GM23338 (cell line): ENCODE measurements around the gene RBM8A. TPM values are rescaled to one million over a fixed set of nuclear protein-coding genes. Genes with fewer than 3 reads are reported as not detected.

Experiments used
- ATAC-seq: fragments of 200-7000 bp; cut with Tn5 transposase; 3 replicates; pipeline ENCODE4 v1.9.1; 2020
- DNase-seq: peaks from one replicate; pipeline ENCODE4 v3.0.0-alpha.2; 2015; ENCODE audit warnings: low spot score
- H2AFZ ChIP-seq: fragments of 200-600 bp; sonication (generic); 2 replicates; pipeline ENCODE4 v1.8.0; 2016; ENCODE audit warnings: antibody characterized with exemption, mild to moderate bottlenecking, moderate library complexity
- H3F3A ChIP-seq: fragments of 200-600 bp; sonication (generic); replicated peaks from 2 replicates; pipeline ENCODE4 v1.8.0; 2017; ENCODE audit warnings: antibody characterized with exemption, mixed run types, low read depth
- H3K27ac ChIP-seq: fragments of 200-600 bp; sonication (generic); 2 replicates; pipeline ENCODE4 v1.6.1; 2016; ENCODE audit warnings: low read depth
- H3K27me3 ChIP-seq: fragments of 200-600 bp; sonication (generic); 2 replicates; pipeline ENCODE4 v1.8.0; 2016; ENCODE audit warnings: mild to moderate bottlenecking, mixed run types, moderate library complexity; ENCODE audit not compliant: insufficient read depth
- H3K36me3 ChIP-seq: fragments of 200-600 bp; sonication (generic); 2 replicates; pipeline ENCODE4 v1.8.0; 2016; ENCODE audit warnings: mild to moderate bottlenecking; ENCODE audit not compliant: insufficient read depth
- H3K4me1 ChIP-seq: fragments of 200-600 bp; sonication (generic); 2 replicates; pipeline ENCODE4 v1.8.0; 2016; ENCODE audit warnings: mild to moderate bottlenecking, moderate library complexity; ENCODE audit not compliant: insufficient read depth
- H3K4me2 ChIP-seq: fragments of 200-600 bp; sonication (generic); 2 replicates; pipeline ENCODE4 v1.7.1; 2017; ENCODE audit warnings: mixed run types
- H3K4me3 ChIP-seq: fragments of 200-600 bp; sonication (generic); 2 replicates; pipeline ENCODE4 v1.6.1; 2016; ENCODE audit warnings: mixed run types
- H3K79me2 ChIP-seq: fragments of 200-600 bp; sonication (generic); replicated peaks from 2 replicates; pipeline ENCODE4 v1.8.0; 2017; ENCODE audit warnings: mild to moderate bottlenecking; ENCODE audit not compliant: insufficient read depth
- H3K9me2 ChIP-seq: fragments of 200-600 bp; sonication (generic); 2 replicates; pipeline ENCODE4 v1.8.0; 2017; ENCODE audit not compliant: insufficient read depth
- H4K20me1 ChIP-seq: fragments of 200-600 bp; sonication (generic); replicated peaks from 2 replicates; pipeline ENCODE4 v1.8.0; 2017; ENCODE audit warnings: mild to moderate bottlenecking; ENCODE audit not compliant: insufficient read depth
- H3K27ac Mint-ChIP-seq: 2 replicates; pipeline ENCODE4 v1.8.0; 2020; ENCODE audit warnings: inconsistent platforms, mild to moderate bottlenecking, moderate library complexity, mixed read lengths
- H3K27me3 Mint-ChIP-seq: 3 replicates; pipeline ENCODE4 v1.8.0; 2022; ENCODE audit warnings: low read depth, mild to moderate bottlenecking, moderate library complexity, mixed read lengths, inconsistent platforms; ENCODE audit not compliant: insufficient read depth, poor library complexity
- H3K36me3 Mint-ChIP-seq: 3 replicates; pipeline ENCODE4 v1.8.0; 2021; ENCODE audit warnings: low read depth, mild to moderate bottlenecking, inconsistent platforms, moderate library complexity, mixed read lengths
- H3K4me1 Mint-ChIP-seq: 3 replicates; pipeline ENCODE4 v1.8.0; 2020; ENCODE audit warnings: mild to moderate bottlenecking, inconsistent platforms, mixed read lengths
- H3K4me3 Mint-ChIP-seq: 3 replicates; pipeline ENCODE4 v1.8.0; 2021; ENCODE audit warnings: moderate library complexity, mild to moderate bottlenecking, inconsistent platforms, mixed read lengths
- H3K9me3 Mint-ChIP-seq: 3 replicates; pipeline ENCODE4 v1.8.0; 2020; ENCODE audit warnings: moderate library complexity, mild to moderate bottlenecking, inconsistent platforms, mixed read lengths
- CREB1 ChIP-seq: fragments of 250-450 bp; sonication (Bioruptor Pico); IDR thresholded peaks from 2 replicates; pipeline ENCODE4 v1.5.0; 2020; ENCODE audit warnings: low read depth, mild to moderate bottlenecking, moderate library complexity
- STAT1 ChIP-seq: IDR thresholded peaks from one replicate; pipeline ENCODE4 v1.6.1; 2016; ENCODE audit warnings: antibody characterized with exemption; ENCODE audit not compliant: unreplicated experiment
- polyA plus RNA-seq: library from polyadenylated mRNA; unstranded; fragments of >200 nt; fragmentation: Nextera tagmentation; extraction: Ambion mirVana; gene quantifications from 2 replicates; pipeline ENCODE4 v1.2.1, GENCODE V29; 2016
- total RNA-seq: library from RNA; depleted of rRNA; stranded (reverse); fragments of >200 nt; shearing (Covaris generic); gene quantifications from 2 replicates; pipeline ENCODE4 v1.2.3, GENCODE V29; 2014
- TF ChIP-seq, protein P1 (sequence below): fragments of 250-450 bp; sonication (Bioruptor Pico); IDR thresholded peaks from 2 replicates; pipeline ENCODE4 v1.5.0; 2020; ENCODE audit warnings: mild to moderate bottlenecking, moderate library complexity

Gene RBM8A
- total and polyA plus RNA-seq, 2 experiments from 2014 or later = 170 to 312 TPM

DNA sequence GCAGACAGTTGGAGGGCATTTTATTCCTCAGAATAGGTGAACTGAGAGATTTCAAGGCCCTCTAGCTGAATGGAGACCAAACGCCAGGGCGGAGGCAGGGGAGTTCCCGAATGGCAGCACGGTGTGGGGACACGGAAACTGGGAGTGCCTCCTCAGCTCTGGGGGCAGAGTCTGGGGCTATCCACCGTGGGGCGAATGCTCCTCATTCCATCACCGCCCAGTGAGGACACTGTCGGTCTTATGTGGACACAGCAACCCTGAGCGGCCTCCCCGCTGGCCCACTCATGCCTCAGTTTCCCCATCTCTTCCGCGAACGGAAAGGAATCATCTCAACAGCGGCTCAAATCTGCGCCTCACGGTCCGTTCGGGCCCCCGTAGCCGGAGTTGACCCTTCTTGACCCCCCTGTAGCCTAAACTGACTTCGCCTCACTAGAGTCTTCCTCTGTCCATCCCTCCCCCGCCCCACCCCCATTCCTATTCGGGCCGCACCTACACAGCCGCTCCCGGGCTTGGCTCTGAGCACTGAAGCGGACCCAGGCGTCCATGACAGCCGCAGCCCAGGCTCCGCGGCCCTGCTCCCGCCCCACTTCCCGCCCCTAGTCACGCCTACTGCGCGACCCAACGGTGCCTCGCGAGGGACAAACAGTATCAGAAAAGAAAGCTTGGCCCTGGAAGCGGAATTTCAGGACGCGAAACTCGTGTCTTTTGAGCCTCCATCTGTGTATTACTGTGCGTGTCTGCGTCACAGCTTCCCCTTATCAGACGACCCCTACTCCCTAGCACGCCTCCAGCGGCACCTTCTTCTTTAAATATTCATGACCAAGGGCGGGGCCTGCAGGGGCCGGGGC, 8.9 kb downstream of the RBM8A start, which contains the start of gene PEX11B:
PEX11B (minus strand) TSS at position 574 of the 848 bp plus-strand sequence; CDS start at position 545, 29 bp downstream.
- Histone ChIP-seq H3K79me2 (no peaks in the 10 kb centered on the region), H3K4me3 (peak within 1 kb of the TSS; percentile 84), H3K27ac (no peak within 1 kb of the TSS), H3K27me3 (peaks cover 8% of the 10 kb centered on the region; the same call in 1 of the 2 replicates), H2AFZ (peak within 1 kb of the TSS; percentile 99), H3F3A (no peaks in the 10 kb centered on the region; the same call in 1 of the 2 replicates), H4K20me1 (no peaks in the 10 kb centered on the region; the same call in 1 of the 2 replicates), H3K4me2 (peak within 1 kb of the TSS; percentile 99), H3K4me1 (peaks cover 6% of the 10 kb centered on the region; the same call in 1 of the 2 replicates), H3K9me2 (no peaks in the 10 kb centered on the region), H3K36me3 (peaks cover 6% of the 10 kb centered on the region; the same call in 1 of the 2 replicates)
- TF ChIP-seq, protein P1, sequence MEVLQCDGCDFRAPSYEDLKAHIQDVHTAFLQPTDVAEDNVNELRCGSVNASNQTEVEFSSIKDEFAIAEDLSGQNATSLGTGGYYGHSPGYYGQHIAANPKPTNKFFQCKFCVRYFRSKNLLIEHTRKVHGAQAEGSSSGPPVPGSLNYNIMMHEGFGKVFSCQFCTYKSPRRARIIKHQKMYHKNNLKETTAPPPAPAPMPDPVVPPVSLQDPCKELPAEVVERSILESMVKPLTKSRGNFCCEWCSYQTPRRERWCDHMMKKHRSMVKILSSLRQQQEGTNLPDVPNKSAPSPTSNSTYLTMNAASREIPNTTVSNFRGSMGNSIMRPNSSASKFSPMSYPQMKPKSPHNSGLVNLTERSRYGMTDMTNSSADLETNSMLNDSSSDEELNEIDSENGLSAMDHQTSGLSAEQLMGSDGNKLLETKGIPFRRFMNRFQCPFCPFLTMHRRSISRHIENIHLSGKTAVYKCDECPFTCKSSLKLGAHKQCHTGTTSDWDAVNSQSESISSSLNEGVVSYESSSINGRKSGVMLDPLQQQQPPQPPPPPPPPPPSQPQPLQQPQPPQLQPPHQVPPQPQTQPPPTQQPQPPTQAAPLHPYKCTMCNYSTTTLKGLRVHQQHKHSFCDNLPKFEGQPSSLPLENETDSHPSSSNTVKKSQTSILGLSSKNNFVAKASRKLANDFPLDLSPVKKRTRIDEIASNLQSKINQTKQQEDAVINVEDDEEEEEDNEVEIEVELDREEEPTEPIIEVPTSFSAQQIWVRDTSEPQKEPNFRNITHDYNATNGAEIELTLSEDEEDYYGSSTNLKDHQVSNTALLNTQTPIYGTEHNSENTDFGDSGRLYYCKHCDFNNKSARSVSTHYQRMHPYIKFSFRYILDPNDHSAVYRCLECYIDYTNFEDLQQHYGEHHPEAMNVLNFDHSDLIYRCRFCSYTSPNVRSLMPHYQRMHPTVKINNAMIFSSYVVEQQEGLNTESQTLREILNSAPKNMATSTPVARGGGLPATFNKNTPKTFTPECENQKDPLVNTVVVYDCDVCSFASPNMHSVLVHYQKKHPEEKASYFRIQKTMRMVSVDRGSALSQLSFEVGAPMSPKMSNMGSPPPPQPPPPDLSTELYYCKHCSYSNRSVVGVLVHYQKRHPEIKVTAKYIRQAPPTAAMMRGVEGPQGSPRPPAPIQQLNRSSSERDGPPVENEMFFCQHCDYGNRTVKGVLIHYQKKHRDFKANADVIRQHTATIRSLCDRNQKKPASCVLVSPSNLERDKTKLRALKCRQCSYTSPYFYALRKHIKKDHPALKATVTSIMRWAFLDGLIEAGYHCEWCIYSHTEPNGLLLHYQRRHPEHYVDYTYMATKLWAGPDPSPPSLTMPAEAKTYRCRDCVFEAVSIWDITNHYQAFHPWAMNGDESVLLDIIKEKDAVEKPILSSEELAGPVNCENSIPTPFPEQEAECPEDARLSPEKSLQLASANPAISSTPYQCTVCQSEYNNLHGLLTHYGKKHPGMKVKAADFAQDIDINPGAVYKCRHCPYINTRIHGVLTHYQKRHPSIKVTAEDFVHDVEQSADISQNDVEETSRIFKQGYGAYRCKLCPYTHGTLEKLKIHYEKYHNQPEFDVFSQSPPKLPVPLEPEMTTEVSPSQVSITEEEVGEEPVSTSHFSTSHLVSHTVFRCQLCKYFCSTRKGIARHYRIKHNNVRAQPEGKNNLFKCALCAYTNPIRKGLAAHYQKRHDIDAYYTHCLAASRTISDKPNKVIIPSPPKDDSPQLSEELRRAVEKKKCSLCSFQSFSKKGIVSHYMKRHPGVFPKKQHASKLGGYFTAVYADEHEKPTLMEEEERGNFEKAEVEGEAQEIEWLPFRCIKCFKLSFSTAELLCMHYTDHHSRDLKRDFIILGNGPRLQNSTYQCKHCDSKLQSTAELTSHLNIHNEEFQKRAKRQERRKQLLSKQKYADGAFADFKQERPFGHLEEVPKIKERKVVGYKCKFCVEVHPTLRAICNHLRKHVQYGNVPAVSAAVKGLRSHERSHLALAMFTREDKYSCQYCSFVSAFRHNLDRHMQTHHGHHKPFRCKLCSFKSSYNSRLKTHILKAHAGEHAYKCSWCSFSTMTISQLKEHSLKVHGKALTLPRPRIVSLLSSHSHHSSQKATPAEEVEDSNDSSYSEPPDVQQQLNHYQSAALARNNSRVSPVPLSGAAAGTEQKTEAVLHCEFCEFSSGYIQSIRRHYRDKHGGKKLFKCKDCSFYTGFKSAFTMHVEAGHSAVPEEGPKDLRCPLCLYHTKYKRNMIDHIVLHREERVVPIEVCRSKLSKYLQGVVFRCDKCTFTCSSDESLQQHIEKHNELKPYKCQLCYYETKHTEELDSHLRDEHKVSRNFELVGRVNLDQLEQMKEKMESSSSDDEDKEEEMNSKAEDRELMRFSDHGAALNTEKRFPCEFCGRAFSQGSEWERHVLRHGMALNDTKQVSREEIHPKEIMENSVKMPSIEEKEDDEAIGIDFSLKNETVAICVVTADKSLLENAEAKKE = no peak
- TF ChIP-seq CREB1 (CRISPR knock-in tag) = peak; percentile 55; the same call in 1 of the 2 replicates
- no peak for TF ChIP-seq STAT1
- Mint-ChIP-seq H3K36me3 (peaks cover 14% of the 10 kb centered on the region), H3K9me3 (no peaks in the 10 kb centered on the region), H3K27ac (peak within 1 kb of the TSS; percentile 72), H3K4me3 (peak within 1 kb of the TSS; percentile 92), H3K27me3 (peaks cover 20% of the 10 kb centered on the region), H3K4me1 (peaks cover 12% of the 10 kb centered on the region; the same call in 2 of the 3 replicates)
- ATAC-seq (peak; percentile 84), DNase-seq (peak; percentile 94)
